HG03045 (cell line): ENCODE results near the gene PPEF2.
"Not testable (repeated sequence)": the region's sequence is repeated elsewhere in the genome, so short reads cannot be mapped to it uniquely, and the experiment has no call there.

ENCODE experiments used
- ATAC-seq: cut with Tn5 transposase; IDR thresholded peaks from one replicate; pipeline ENCODE4 v1.9.1; 2021; ENCODE audit warnings: mild to moderate bottlenecking, moderate library complexity; ENCODE audit not compliant: unreplicated experiment

PPEF2 gene, protein sequence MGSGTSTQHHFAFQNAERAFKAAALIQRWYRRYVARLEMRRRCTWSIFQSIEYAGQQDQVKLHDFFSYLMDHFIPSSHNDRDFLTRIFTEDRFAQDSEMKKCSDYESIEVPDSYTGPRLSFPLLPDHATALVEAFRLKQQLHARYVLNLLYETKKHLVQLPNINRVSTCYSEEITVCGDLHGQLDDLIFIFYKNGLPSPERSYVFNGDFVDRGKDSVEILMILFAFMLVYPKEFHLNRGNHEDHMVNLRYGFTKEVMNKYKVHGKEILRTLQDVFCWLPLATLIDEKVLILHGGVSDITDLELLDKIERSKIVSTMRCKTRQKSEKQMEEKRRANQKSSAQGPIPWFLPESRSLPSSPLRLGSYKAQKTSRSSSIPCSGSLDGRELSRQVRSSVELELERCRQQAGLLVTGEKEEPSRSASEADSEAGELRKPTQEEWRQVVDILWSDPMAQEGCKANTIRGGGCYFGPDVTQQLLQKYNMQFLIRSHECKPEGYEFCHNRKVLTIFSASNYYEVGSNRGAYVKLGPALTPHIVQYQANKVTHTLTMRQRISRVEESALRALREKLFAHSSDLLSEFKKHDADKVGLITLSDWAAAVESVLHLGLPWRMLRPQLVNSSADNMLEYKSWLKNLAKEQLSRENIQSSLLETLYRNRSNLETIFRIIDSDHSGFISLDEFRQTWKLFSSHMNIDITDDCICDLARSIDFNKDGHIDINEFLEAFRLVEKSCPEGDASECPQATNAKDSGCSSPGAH

DNA sequence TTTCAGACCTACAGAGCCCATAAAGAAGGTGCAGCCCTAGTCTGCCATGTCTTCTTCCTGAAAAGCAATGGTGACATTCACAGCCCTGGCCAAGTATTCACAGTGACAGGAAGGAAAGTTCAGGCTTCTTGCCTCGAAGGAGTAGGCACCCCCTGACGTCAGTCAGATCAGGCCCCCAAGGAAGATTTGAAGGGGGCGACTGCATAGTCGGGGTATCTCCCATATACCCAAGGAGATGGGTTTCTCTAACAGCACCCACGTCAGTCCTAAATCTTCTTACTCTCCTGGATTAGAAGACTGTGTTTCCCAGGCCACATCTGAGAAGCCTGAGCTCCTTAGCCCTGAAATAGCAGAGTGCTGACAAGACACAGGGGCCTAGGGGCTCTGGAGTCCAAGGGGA lies at the start of gene PPEF2:
PPEF2 (minus strand) TSS at position 101 of the 400 bp plus-strand sequence. CDS start 6,127 bp downstream, outside the sequence.
- no peak for ATAC-seq

DNA sequence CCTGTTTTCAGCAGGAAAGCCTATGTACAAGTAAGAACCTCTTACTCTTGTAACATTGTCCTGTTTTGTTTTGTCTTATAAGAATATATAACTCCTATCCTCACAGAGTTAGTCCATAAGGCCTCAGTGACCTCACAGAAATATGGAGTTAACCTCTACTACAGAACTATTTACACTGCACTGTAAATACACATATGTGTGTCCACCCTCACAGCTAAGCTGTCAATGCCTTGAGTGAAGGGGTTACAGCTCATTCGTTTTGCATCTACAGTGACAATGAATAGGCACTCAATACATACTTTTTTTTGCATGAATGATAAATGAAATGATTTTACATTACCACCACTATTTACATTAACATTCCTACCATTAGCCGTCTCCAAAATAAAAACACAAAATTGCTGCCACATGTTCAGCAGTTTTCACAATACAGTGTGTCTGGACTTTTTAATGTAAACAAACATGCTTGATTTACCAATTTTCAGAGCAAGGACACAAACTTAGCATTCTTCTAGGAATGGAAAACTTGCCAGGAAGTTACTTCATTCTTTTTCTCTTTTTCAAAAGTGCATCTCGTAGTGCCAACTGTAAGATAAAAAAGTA lies 48.1 kb upstream of the PPEF2 start:
- ATAC-seq: no peak

DNA sequence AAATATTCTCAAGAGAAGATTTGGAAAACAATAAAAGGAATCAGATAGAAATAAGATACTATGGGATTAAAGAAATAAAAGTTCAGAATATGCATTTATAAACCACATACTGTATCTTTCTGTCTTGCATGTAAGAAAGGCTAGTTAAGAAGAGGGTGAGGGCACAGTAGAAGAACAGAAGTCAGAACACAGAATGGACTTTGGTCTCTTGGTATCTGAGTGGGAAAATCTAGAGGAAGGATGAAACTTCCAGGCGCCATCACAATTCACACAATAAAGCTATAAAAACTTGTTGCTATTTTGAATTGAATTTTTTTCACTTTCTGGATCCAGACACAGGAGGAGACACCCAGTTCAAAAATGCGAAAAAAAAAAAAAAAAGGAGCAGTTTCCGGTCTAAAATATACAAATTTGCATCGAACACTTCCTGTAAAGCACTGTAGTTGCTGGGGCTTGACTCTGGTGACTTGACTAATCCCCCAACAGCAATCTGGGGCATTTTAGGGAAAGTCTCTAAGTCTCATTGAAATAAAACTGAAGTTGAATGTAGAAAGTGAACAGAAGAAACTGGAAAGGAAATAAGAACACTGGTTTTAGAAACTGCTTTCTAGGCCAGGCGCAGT lies 46.7 kb upstream of the PPEF2 start:
- ATAC-seq: peak; percentile 72

DNA sequence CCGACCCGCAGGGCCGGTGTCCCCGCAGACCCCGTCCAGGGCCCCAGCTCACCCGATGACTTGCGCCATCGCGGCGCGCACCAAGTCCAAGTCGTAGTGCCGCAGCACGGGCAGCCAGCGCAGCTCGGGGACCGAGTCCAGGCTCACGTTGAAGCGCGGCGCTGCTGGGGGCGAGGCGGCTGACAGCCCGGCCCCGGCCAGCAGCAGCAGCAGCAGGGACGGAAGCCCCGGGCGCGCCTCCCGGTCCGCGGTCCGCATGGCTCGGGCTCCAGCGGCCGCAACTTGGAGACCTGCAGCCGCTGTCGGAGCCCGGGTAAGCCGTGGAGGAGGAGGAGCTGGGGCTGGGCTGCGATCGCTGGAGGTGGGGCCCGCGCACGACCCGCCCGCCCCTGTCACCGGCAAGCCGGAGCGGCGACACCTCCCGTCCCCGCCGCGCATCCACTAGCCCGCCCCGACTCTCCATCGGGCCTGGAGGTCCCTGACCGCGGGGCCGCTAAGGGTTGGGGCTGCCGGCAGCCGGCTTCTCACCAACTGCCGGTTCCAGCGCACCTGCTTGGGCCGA lies 38.5 kb upstream of the PPEF2 start, which contains the start of gene NAAA:
NAAA (minus strand) TSS at position 322 of the 562 bp plus-strand sequence; CDS start at position 258, 64 bp downstream.
- ATAC-seq: peak; percentile 86

DNA sequence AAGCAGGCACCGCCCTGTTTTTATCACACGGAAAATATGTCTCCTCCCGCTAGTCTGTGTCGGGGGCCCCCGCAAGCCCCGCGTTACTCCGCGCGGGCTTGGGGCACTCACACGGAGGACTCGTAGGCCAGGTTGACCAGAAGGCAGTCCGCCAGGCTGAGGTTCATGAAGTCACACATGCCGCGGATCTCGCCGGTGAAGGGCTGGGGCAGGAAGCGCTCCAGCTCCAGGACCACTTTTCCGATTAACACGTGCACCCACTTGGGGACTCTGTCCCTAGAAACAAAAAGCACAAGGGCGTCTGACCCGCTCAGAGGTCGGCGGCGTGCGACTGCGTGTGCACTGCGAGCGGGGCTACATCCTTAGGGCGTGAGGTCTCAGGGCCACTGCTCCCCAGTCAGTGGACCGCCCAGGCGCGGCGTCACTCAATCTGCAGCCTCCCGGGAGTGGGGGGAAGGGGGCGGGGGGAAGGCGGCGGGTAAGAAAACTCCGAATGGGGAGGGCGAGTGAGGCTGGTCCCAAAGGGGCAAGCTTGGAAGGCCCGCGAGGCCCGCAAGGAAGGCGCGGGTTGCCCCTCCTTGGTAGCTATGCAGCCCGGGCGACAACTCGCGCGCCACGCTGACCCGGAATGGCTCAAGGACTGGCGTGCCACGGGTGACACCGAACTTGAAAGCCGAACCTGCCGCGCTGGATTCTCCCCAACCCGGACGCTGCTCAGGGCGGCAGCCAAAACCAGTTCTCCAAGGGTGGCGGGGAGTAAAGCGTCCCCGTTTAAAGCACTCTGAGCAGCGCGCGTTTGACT lies 37.8 kb upstream of the PPEF2 start:
- ATAC-seq: peak; percentile 60

DNA sequence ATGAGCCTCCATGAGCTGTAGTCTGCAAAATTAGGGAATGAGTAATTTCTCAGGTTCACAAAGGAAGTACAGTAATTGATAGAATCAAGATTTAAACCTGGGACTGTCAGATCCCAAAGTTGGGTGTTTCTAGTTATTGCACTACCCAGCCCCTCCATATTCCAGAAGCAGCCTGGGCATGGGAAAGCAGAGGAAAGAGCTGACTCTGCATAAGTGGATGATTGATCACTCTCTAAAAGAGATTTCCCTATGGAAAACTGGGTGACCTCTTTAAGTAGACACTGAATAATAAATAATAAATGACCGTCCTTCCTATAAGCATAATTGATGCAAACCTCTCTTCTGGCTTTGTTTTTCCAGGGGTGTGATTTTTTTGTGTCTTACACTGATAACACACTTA lies 33.4 kb upstream of the PPEF2 start:
- ATAC-seq: no peak

DNA sequence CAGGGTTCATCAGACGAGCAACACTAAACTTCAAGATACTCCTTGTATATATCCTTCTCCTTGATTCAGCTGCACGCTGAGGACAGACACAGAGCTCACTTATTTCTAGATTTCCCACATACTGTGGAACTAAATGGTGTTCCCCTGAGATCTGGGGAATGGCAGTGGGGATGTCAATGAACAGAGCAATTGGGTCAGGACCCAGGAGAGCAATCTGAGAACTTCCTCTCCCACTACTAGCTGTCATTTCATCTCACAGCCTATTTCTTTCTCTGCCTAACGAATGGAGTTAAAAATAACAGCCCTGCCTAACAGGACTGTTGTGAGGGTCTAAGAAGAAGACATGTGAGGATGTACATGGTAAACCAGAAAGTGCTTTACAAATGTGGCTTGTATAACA lies 27.9 kb upstream of the PPEF2 start:
- ATAC-seq: no peak

DNA sequence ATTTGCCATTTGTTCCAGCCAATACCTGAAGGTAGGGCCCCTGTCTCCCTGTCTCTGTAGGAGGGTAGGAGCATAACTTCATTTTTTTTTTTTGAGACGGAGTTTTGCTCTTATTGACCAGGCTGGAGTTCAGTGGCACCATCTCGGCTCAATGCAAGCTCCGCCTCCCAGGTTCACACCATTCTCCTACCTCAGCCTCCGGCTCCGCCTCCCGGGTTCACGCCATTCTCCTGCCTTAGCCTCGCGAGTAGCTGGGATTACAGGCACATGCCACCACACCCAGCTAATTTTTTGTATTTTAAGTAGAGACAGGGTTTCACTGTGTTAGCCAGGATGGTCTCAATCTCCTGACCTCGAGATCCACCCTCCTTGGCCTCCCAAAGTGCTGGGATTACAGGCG lies 22.7 kb upstream of the PPEF2 start:
- ATAC-seq: not testable (repeated sequence)

DNA sequence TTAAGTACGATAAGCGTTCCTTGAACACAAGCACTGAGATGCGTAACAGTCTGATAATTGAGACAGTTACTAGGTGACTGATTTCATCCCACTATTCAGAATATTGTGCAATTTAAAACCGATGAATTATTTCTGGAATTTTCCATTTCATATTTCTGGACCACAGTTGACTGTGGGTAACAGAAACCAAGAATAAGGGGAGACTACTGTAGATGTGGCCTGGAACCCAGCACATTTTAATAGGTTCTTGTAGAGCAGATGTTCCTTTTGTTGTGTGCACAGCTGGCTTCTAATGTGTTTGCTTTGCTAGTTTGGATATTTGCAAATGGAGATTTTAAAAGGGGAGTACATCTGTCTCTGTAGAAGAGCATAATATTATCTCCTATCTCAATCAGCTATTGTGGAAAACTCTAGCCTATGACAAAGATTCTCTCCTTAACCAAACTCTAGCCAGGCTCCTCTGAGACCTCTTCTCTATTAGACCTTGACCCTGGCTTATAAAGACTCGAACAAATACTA lies 22.1 kb upstream of the PPEF2 start:
- ATAC-seq: no peak

DNA sequence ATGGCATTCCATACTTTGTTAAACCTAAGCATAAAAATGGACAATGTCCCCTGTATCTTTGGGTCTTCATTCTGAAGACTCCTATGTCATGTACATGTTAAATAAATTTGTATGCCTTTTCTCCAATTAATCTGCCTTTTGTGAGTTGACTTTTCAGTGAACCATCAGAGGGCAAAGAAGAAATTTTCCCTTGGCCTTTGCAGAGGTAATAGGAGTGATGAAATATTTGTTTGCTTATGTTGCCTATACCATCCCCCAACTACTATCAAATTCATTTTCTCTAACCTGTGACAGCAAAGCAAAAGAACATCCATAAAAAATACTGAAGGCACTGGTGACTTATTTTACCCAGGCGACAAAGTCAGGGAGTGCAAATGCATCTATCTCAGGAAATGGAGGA lies 20.3 kb upstream of the PPEF2 start:
- ATAC-seq: no peak

DNA sequence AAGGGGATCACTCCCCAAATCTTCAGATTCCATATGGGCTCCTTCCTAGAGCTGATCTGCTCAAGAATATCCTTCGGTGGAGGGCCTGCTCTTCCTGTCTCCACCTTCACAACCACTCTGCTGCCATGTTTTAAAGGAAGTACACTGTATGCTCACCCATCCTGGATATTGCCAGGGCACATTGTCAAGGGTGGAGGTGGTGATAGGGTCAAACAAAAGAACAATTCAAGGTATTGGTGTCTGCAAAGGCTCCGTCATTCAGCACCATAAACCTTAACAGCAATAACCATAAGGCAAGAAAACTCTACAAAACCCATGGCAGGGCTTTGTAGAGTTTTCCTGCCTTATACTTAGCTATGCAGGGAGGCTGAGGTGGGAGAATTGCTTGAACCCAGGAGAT lies 19.7 kb upstream of the PPEF2 start:
- no peak for ATAC-seq

DNA sequence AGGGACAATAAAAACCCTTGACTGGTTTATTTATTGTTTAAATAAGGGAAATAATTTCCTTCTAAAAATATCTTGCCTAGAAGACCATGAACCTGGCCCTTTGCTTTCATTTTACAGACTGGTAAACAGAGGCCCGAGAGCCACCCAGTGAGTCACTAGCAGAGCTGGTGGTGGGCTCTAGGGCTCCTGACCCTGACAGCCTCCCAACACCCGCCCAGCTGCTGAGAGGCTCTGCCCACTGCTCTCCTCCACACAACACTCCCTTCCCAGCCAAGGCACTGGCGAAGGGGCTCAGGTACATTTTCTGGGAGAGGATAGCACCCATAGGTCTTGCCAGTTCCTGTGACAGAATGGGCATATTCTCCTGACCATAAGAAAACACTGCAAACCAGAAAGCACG lies 18.1 kb upstream of the PPEF2 start:
- no peak for ATAC-seq

DNA sequence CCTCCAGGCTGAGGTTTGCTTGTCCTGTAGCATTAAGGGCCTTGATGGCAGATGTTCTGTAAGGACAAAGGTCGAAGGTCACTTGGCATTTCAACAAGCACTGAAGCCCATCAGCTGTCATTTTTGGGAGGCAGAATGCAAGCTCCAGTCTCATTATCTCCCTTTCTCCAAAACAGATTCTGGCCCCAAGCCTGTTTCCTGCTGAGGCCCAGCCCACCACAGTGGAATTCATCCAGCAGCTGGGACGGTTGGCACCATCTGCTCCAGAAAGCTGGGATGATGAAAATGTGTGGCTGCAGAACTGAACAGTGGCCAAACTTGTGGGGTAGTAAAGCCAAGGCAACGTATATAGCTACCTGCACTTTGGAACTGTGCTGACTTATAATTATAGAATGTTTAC lies 17.7 kb upstream of the PPEF2 start:
- no peak for ATAC-seq

DNA sequence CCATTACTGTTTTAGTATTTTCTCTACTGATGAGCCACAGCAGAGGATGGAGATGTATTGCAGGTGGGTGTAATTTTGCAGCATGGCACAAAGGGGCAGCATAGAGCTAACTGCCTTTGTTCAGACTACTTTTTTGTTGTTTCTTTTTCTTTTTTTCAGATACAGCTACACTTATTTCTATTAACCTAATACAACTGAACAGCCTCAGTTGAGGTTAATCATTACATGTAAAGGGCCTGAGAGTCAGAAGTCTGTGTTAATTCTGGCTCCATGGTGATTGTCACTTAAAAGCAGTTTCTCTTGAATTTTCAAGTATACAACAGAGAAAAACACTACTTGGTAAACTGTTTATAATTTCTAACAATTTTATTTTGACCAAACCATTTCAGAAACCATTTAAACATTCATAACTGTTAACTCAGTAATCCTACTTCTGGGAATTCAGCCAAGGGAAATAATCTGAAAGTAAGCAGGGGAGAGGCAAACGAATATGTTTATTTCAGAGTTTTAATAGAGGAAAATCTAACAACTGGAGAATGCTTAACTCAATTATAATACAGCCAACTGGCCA lies 13.9 kb upstream of the PPEF2 start:
- peak; percentile 61 for ATAC-seq

DNA sequence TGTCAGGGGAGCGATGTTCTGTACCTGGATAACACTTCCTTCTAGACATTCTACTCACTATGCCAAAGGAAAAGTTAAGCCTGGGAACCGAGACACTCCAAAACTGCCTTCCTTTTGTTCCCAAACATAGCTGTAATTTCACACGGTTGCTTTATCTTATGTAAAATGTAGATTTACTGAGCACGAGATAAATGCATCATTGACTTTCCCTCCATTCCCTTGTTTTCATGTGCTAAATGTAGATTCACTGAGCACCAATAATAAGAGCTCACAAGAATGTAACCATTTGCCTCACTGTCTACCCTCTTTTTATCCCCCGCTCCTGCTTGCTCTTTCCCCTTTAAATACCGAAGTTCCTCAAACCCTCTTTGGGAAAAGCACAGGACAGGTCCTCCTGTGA lies 10.7 kb upstream of the PPEF2 start:
- no peak for ATAC-seq

DNA sequence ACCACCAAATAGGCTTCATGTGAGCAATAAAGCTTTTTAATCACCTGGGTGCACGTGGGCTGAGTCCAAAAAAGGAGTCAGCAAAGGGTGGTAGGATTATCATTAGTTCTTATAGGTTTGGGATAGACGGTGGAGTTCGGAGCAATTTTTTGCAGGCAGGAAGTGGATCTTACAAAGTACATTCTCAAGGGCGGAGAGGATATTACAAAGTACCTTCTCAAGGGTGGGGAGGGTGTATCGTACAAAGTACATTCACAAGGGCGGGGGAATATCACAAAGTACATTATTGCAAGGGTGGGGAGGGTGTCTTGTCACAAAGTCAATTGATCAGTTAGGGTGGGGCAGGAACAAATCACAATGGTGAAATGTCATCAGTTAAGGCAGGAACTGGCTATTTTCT lies 8.6 kb upstream of the PPEF2 start:
- ATAC-seq: not testable (repeated sequence)

DNA sequence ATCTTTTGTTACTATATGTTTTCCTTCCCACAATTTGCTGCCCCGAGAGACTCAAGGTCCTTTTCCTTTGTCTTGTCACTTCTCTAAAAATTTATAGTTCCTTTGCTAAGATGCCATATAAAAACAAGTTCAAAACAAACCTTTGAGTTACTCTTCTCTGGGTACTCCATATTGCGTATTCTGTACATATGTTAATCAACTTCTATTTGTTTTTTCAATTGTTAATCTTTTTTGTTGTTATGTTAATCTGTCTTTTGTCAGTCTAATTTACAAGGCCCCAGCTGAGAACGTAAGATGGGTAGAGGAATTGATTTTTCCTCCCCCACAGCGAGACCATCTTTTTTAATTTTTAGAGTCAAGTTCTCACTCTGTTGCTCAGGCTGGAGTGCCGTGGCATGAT lies 7.2 kb upstream of the PPEF2 start:
- no peak for ATAC-seq

DNA sequence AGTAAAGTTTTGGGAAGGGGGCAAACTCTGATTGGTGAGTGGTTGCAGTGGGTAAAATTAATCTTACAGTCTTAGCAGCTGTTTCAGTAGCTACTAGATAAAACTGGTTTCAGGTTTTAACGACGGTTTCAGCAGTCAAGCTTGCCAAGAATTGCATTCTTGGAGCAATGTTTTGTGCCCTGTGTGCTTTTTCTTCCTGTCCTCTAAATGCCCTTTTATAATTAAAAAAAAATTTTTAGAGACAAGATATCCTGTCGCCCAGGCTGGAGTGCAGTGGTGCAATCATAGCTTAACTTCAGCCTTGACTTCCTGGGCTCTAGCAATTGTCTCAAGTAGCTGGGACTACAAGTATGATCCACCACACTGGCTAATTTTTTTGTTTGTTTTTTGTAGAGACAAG lies 6.3 kb upstream of the PPEF2 start:
- no peak for ATAC-seq

DNA sequence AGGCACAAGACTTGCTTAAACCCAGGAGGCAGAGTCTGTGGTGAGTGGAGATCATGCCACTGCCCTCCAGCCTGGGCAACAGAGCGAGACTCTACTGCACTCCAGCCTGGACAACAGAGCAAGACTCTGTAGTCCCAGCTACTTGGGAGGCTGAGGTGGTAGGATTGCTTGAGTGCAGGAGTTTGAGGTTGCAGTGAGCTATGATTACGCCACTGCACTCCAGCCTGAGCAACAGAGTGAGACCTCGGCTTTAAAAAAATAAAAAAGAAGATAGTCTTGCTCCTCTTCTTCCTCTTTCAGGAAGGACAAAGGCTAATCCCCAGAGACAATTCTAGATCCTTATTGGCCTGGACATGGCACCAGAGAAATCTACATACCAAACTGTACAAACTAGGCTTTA lies 5.7 kb upstream of the PPEF2 start:
- ATAC-seq: no peak

DNA sequence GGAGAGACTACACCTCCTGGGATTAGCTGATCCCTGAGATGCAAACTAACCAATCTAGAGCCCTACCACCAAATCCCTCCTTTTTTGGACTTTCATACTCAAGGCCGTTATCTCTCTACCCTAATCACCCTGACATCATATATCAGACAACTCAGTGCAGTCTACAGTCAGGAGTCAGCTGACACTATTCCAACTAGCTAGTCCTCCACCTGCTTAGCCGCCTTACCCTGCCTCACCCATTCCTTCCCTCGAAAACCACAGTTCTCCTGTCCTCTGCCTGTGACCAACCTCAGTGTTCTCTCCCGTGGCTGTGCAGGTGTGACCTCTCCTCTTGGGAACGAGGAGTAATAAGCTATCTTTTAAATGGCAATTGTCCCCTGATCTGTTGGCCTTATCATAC lies 1.8 kb upstream of the PPEF2 start:
- ATAC-seq: no peak
